HEK293 (cell line): ENCODE measurements around the gene ZNF764.
A peak's percentile ranks its signal among the peaks of the same experiment; 100 is the strongest.

ENCODE experiments used
- CTCF ChIA-PET: fragments of 350-600 bp; formaldehyde crosslinking; extraction: SDS; loops from one replicate; lab custom pipeline; 2021; ENCODE audit warnings: antibody characterized with exemption; lab: Yijun Ruan, JAX
- POLR2A ChIA-PET: fragments of 300-600 bp; formaldehyde crosslinking; extraction: SDS; loops from one replicate; lab custom pipeline; 2020; ENCODE audit warnings: antibody characterized with exemption, inconsistent platforms; lab: Yijun Ruan, JAX
- H3K27ac ChIP-seq: fragments of 200-500 bp; sonication (Bioruptor generic); 2 replicates; pipeline ENCODE4 v1.5.1; 2014; ENCODE audit warnings: low read depth, low read length, control low read depth, inconsistent platforms; ENCODE audit errors: extremely low read depth
- H3K36me3 ChIP-seq, 2 experiments: fragments of 200-500 bp in 1 of 2; sonication (Bioruptor generic) in 1 of 2; 1 replicate in 1 of 2; 2 replicates in 1 of 2; pipeline ENCODE4 v1.5.1; 2014 to 2017; ENCODE audit warnings: inconsistent platforms in 2 of 2, low read length in 2 of 2; ENCODE audit not compliant: control insufficient read depth in 2 of 2, insufficient read depth in 1 of 2
- H3K4me1 ChIP-seq: fragments of 200-500 bp; sonication (Bioruptor generic); 2 replicates; pipeline ENCODE4 v1.5.1; 2014; ENCODE audit warnings: mild to moderate bottlenecking, low read length, inconsistent platforms; ENCODE audit not compliant: control insufficient read depth, insufficient read depth
- H3K4me3 ChIP-seq: 2 replicates; pipeline ENCODE4 v1.5.1; 2011; ENCODE audit warnings: low read depth, mild to moderate bottlenecking, control low read depth, low read length, moderate library complexity
- H3K9me3 ChIP-seq: fragments of 200-500 bp; sonication (Bioruptor generic); 2 replicates; pipeline ENCODE4 v1.5.1; 2014; ENCODE audit warnings: low read depth, low read length, inconsistent platforms; ENCODE audit not compliant: control insufficient read depth, insufficient read depth
- RBAK ChIP-seq: fragments of 450-650 bp; formaldehyde crosslinking; IDR thresholded peaks from 2 replicates; pipeline ENCODE4 v1.5.1; 2016; ENCODE audit warnings: missing biosample characterization, missing genetic modification characterization
- ZFHX2 ChIP-seq: fragments of 450-650 bp; formaldehyde crosslinking; conservative IDR thresholded peaks from 2 replicates; pipeline ENCODE4 v1.5.1; 2016; ENCODE audit warnings: missing biosample characterization, missing genetic modification characterization
- ZNF48 ChIP-seq: fragments of 450-650 bp; formaldehyde crosslinking; IDR thresholded peaks from 2 replicates; pipeline ENCODE4 v1.5.1; 2016; ENCODE audit warnings: missing biosample characterization, missing genetic modification characterization
- ZNF629 ChIP-seq: fragments of 450-650 bp; formaldehyde crosslinking; IDR thresholded peaks from 2 replicates; pipeline ENCODE4 v1.5.1; 2017; ENCODE audit warnings: missing biosample characterization, missing genetic modification characterization
- ZNF658 ChIP-seq: fragments of 450-650 bp; formaldehyde crosslinking; IDR thresholded peaks from 2 replicates; pipeline ENCODE4; 2016; ENCODE audit warnings: missing biosample characterization, missing genetic modification characterization
- ZNF792 ChIP-seq: fragments of 450-650 bp; formaldehyde crosslinking; IDR thresholded peaks from 2 replicates; pipeline ENCODE4 v1.5.1; 2016; ENCODE audit warnings: missing biosample characterization, missing genetic modification characterization
- TF ChIP-seq, protein P1 (sequence below): fragments of 450-650 bp; formaldehyde crosslinking; conservative IDR thresholded peaks from 2 replicates; pipeline ENCODE4 v1.5.1; 2016; ENCODE audit warnings: low read depth, missing biosample characterization, missing genetic modification characterization
- TF ChIP-seq, protein P2 (sequence below): fragments of 450-650 bp; formaldehyde crosslinking; IDR thresholded peaks from 2 replicates; pipeline ENCODE4 v1.5.0; 2017; ENCODE audit warnings: missing biosample characterization, missing genetic modification characterization, borderline replicate concordance
- TF ChIP-seq, protein P3 (sequence below): fragments of 450-650 bp; formaldehyde crosslinking; conservative IDR thresholded peaks from 2 replicates; pipeline ENCODE4 v1.5.1; 2016; ENCODE audit warnings: low read depth, missing biosample characterization, missing genetic modification characterization
- TF ChIP-seq, protein P4 (sequence below): fragments of 450-650 bp; formaldehyde crosslinking; IDR thresholded peaks from 2 replicates; pipeline ENCODE4 v1.5.1; 2017; ENCODE audit warnings: missing biosample characterization, missing genetic modification characterization
- TF ChIP-seq, protein P5 (sequence below): fragments of 450-650 bp; formaldehyde crosslinking; IDR thresholded peaks from 2 replicates; pipeline ENCODE4 v1.5.1; 2016; ENCODE audit warnings: missing biosample characterization, missing genetic modification characterization
- TF ChIP-seq, protein P6 (sequence below): fragments of 450-650 bp; formaldehyde crosslinking; IDR thresholded peaks from 2 replicates; pipeline ENCODE4 v1.5.1; 2017; ENCODE audit warnings: missing biosample characterization, missing genetic modification characterization
- TF ChIP-seq, protein P7 (sequence below): fragments of 450-650 bp; IDR thresholded peaks from 2 replicates; pipeline ENCODE4 v1.5.1; 2018; ENCODE audit warnings: missing biosample characterization, missing genetic modification characterization

The ZNF764 gene

DNA sequence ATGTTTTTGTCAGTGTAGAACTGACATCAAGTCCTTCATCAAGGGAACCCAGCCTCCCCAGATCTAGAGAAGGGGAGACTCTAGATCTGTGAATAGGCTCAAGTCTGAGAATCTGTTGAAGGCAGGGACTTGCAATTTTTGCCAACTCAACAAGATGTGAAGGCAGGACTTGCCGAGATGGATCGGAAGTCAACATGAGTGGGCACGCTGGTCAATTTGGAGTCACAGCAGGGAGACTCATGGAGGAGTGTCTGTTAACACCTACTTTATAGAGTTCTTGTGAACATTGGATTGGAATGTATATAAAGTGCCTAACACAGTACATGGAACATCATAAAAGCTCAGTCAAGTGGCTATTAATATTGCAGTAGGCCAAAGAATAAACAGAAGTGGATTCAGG lies 42.0 kb upstream of the ZNF764 start (continued):
- TF ChIP-seq, protein P1, sequence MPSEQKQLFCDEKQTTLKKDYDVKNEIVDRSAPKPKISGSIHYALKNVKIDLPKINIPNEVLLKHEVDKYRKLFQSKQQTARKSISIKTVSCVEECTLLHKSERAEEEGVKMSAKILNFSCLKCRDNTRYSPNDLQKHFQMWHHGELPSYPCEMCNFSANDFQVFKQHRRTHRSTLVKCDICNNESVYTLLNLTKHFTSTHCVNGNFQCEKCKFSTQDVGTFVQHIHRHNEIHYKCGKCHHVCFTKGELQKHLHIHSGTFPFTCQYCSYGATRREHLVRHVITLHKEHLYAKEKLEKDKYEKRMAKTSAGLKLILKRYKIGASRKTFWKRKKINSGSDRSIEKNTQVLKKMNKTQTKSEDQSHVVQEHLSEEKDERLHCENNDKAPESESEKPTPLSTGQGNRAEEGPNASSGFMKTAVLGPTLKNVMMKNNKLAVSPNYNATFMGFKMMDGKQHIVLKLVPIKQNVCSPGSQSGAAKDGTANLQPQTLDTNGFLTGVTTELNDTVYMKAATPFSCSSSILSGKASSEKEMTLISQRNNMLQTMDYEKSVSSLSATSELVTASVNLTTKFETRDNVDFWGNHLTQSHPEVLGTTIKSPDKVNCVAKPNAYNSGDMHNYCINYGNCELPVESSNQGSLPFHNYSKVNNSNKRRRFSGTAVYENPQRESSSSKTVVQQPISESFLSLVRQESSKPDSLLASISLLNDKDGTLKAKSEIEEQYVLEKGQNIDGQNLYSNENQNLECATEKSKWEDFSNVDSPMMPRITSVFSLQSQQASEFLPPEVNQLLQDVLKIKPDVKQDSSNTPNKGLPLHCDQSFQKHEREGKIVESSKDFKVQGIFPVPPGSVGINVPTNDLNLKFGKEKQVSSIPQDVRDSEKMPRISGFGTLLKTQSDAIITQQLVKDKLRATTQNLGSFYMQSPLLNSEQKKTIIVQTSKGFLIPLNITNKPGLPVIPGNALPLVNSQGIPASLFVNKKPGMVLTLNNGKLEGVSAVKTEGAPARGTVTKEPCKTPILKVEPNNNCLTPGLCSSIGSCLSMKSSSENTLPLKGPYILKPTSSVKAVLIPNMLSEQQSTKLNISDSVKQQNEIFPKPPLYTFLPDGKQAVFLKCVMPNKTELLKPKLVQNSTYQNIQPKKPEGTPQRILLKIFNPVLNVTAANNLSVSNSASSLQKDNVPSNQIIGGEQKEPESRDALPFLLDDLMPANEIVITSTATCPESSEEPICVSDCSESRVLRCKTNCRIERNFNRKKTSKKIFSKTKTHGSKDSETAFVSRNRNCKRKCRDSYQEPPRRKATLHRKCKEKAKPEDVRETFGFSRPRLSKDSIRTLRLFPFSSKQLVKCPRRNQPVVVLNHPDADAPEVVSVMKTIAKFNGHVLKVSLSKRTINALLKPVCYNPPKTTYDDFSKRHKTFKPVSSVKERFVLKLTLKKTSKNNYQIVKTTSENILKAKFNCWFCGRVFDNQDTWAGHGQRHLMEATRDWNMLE: no peak
- TF ChIP-seq ZNF48 (tag by site-specific recombination) (no peak), ZNF792 (tag by site-specific recombination) (no peak), ZFHX2 (tag by site-specific recombination) (peak; percentile 60)
- TF ChIP-seq, protein P2, sequence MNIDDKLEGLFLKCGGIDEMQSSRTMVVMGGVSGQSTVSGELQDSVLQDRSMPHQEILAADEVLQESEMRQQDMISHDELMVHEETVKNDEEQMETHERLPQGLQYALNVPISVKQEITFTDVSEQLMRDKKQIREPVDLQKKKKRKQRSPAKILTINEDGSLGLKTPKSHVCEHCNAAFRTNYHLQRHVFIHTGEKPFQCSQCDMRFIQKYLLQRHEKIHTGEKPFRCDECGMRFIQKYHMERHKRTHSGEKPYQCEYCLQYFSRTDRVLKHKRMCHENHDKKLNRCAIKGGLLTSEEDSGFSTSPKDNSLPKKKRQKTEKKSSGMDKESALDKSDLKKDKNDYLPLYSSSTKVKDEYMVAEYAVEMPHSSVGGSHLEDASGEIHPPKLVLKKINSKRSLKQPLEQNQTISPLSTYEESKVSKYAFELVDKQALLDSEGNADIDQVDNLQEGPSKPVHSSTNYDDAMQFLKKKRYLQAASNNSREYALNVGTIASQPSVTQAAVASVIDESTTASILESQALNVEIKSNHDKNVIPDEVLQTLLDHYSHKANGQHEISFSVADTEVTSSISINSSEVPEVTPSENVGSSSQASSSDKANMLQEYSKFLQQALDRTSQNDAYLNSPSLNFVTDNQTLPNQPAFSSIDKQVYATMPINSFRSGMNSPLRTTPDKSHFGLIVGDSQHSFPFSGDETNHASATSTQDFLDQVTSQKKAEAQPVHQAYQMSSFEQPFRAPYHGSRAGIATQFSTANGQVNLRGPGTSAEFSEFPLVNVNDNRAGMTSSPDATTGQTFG (tag by site-specific recombination): no peak
- TF ChIP-seq, protein P3, sequence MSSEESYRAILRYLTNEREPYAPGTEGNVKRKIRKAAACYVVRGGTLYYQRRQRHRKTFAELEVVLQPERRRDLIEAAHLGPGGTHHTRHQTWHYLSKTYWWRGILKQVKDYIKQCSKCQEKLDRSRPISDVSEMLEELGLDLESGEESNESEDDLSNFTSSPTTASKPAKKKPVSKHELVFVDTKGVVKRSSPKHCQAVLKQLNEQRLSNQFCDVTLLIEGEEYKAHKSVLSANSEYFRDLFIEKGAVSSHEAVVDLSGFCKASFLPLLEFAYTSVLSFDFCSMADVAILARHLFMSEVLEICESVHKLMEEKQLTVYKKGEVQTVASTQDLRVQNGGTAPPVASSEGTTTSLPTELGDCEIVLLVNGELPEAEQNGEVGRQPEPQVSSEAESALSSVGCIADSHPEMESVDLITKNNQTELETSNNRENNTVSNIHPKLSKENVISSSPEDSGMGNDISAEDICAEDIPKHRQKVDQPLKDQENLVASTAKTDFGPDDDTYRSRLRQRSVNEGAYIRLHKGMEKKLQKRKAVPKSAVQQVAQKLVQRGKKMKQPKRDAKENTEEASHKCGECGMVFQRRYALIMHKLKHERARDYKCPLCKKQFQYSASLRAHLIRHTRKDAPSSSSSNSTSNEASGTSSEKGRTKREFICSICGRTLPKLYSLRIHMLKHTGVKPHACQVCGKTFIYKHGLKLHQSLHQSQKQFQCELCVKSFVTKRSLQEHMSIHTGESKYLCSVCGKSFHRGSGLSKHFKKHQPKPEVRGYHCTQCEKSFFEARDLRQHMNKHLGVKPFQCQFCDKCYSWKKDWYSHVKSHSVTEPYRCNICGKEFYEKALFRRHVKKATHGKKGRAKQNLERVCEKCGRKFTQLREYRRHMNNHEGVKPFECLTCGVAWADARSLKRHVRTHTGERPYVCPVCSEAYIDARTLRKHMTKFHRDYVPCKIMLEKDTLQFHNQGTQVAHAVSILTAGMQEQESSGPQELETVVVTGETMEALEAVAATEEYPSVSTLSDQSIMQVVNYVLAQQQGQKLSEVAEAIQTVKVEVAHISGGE (tag by site-specific recombination): no peak
- TF ChIP-seq, protein P4, sequence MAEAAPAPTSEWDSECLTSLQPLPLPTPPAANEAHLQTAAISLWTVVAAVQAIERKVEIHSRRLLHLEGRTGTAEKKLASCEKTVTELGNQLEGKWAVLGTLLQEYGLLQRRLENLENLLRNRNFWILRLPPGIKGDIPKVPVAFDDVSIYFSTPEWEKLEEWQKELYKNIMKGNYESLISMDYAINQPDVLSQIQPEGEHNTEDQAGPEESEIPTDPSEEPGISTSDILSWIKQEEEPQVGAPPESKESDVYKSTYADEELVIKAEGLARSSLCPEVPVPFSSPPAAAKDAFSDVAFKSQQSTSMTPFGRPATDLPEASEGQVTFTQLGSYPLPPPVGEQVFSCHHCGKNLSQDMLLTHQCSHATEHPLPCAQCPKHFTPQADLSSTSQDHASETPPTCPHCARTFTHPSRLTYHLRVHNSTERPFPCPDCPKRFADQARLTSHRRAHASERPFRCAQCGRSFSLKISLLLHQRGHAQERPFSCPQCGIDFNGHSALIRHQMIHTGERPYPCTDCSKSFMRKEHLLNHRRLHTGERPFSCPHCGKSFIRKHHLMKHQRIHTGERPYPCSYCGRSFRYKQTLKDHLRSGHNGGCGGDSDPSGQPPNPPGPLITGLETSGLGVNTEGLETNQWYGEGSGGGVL (tag by site-specific recombination): no peak
- TF ChIP-seq, protein P5, sequence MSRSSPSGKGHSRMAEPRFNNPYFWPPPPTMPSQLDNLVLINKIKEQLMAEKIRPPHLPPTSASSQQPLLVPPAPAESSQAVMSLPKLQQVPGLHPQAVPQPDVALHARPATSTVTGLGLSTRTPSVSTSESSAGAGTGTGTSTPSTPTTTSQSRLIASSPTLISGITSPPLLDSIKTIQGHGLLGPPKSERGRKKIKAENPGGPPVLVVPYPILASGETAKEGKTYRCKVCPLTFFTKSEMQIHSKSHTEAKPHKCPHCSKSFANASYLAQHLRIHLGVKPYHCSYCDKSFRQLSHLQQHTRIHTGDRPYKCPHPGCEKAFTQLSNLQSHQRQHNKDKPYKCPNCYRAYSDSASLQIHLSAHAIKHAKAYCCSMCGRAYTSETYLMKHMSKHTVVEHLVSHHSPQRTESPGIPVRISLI (tag by site-specific recombination): no peak

DNA sequence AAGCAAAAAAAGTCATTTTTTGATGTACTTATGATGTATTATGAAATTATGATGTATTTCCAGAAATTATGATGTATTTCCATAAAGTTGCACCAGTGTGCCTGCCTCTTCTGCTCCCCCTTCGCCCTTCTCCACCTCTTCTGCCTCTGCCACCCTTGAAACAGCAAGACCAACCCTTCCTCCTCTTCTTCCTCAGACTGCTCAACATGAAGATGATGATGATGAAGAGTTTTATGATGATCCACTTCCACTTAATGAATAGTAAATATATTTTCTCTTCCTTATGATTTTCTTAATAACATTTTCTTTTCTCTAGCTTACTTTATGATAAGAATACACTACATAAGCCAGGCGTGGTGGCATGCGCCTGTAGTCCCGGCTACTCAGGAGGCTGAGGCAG lies 34.7 kb upstream of the ZNF764 start:
- Histone ChIP-seq H3K9me3 (no peaks in the 10 kb centered on the region), H3K27ac (no peak overlapping the region), H3K36me3 (no peaks in the 10 kb centered on the region), H3K4me1 (no peaks in the 10 kb centered on the region), H3K4me3 (no peak overlapping the region)
- ChIA-PET POLR2A (interaction anchor here (0.7 to 1.3 kb wide), 2 partner anchors 35 to 41 kb away, joined by 3 to 4 read pairs; no protein-coding TSS in a partner anchor), CTCF (interaction anchor here (0.5 to 1.5 kb wide), 5 partner anchors 22 to 550 kb away, joined by 3 to 5 read pairs (median 4); partner anchors contain the start of gene DCTPP1)
- TF ChIP-seq, protein P6, sequence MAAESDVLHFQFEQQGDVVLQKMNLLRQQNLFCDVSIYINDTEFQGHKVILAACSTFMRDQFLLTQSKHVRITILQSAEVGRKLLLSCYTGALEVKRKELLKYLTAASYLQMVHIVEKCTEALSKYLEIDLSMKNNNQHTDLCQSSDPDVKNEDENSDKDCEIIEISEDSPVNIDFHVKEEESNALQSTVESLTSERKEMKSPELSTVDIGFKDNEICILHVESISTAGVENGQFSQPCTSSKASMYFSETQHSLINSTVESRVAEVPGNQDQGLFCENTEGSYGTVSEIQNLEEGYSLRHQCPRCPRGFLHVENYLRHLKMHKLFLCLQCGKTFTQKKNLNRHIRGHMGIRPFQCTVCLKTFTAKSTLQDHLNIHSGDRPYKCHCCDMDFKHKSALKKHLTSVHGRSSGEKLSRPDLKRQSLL: no peak
- TF ChIP-seq, protein P7, sequence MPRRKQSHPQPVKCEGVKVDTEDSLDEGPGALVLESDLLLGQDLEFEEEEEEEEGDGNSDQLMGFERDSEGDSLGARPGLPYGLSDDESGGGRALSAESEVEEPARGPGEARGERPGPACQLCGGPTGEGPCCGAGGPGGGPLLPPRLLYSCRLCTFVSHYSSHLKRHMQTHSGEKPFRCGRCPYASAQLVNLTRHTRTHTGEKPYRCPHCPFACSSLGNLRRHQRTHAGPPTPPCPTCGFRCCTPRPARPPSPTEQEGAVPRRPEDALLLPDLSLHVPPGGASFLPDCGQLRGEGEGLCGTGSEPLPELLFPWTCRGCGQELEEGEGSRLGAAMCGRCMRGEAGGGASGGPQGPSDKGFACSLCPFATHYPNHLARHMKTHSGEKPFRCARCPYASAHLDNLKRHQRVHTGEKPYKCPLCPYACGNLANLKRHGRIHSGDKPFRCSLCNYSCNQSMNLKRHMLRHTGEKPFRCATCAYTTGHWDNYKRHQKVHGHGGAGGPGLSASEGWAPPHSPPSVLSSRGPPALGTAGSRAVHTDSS (tag by site-specific recombination): peak; percentile 90
- TF ChIP-seq ZNF629 (tag by site-specific recombination): no peak
- no peak for TF ChIP-seq ZNF658 (tag by site-specific recombination)
- no peak for TF ChIP-seq RBAK (tag by site-specific recombination)
